ENCODE measurements around the gene BARHL1. TPM values are rescaled to one million over a fixed set of nuclear protein-coding genes. Genes with fewer than 3 reads are reported as not detected.

The BARHL1 gene
- polyA plus RNA-seq, 1 experiment: not detected

GRCh38 chr9:132585954-132586829 is 3.8 kb downstream of the BARHL1 start:
- CTCF ChIA-PET: no interaction called here
- peaks cover 90% of the 10 kb centered on the region for H3K27me3 ChIP-seq (ENCODE audit: control insufficient read depth, insufficient read depth, low read length)

GRCh38 chr9:132586830-132587591 is 4.6 kb downstream of the BARHL1 start:
- H3K4me3 ChIP-seq (ENCODE audit: low read depth, low read length): no peak overlapping the region
- H3K27me3 ChIP-seq (ENCODE audit: control insufficient read depth, insufficient read depth, low read length): peaks cover 89% of the 10 kb centered on the region
- TF ChIP-seq, protein P1, sequence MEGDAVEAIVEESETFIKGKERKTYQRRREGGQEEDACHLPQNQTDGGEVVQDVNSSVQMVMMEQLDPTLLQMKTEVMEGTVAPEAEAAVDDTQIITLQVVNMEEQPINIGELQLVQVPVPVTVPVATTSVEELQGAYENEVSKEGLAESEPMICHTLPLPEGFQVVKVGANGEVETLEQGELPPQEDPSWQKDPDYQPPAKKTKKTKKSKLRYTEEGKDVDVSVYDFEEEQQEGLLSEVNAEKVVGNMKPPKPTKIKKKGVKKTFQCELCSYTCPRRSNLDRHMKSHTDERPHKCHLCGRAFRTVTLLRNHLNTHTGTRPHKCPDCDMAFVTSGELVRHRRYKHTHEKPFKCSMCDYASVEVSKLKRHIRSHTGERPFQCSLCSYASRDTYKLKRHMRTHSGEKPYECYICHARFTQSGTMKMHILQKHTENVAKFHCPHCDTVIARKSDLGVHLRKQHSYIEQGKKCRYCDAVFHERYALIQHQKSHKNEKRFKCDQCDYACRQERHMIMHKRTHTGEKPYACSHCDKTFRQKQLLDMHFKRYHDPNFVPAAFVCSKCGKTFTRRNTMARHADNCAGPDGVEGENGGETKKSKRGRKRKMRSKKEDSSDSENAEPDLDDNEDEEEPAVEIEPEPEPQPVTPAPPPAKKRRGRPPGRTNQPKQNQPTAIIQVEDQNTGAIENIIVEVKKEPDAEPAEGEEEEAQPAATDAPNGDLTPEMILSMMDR (IDR thresholded peaks at IDR 0.05; ENCODE audit: low read depth, low read length): no peak
- CTCF ChIA-PET: no interaction called here
- no peak overlapping the region for H3K27ac ChIP-seq (ENCODE audit: low read depth, low read length)
- peaks cover 4% of the 10 kb centered on the region; the same call in 1 of the 2 replicates for H3K9me3 ChIP-seq (ENCODE audit: control insufficient read depth, insufficient read depth, low read length)
- POLR2A ChIA-PET: no interaction called here
- DNase-seq (ENCODE audit: low read depth, low spot score): no peak

More at GRCh38 chr9:132585954-132586829, 3.8 kb downstream of the BARHL1 start:
- no peak overlapping the region for H3K27ac ChIP-seq (ENCODE audit: low read depth, low read length)
- TF ChIP-seq, protein P1 (IDR thresholded peaks at IDR 0.05; ENCODE audit: low read depth, low read length): no peak
- H3K9me3 ChIP-seq (ENCODE audit: control insufficient read depth, insufficient read depth, low read length): peaks cover 4% of the 10 kb centered on the region; the same call in 1 of the 2 replicates
- POLR2A ChIA-PET: no interaction called here
- no peak for DNase-seq (ENCODE audit: low read depth, low spot score)
- H3K4me3 ChIP-seq (ENCODE audit: low read depth, low read length): no peak overlapping the region

DNA sequence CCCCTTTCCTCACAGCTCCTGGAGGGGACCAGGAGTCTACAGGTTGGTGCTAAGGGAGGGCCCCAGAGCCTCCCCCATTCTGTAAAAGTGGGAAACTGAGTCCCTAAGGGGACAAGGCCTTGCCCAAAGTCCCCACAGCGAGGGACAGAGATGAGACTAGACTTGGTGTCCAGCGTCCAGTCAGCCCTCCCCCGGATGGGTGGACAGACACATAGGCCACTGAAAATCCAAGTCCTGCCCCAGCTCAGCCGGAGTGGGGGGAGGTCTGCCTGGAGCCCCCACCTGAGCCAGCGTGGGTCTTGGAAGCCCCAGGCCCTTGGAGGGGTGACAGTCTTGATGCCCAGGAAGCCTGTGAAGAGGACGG is 5.2 kb downstream of the BARHL1 start:
- H3K27ac ChIP-seq (ENCODE audit: low read depth, low read length): no peak overlapping the region
- CTCF ChIA-PET: no interaction called here
- peaks cover 4% of the 10 kb centered on the region; the same call in 1 of the 2 replicates for H3K9me3 ChIP-seq (ENCODE audit: control insufficient read depth, insufficient read depth, low read length)
- no peak for DNase-seq (ENCODE audit: low read depth, low spot score)
- no peak overlapping the region for H3K4me3 ChIP-seq (ENCODE audit: low read depth, low read length)
- TF ChIP-seq, protein P1 (IDR thresholded peaks at IDR 0.05; ENCODE audit: low read depth, low read length): no peak
- peaks cover 90% of the 10 kb centered on the region for H3K27me3 ChIP-seq (ENCODE audit: control insufficient read depth, insufficient read depth, low read length)
- POLR2A ChIA-PET: no interaction called here

GRCh38 chr9:132588098-132588497 is 5.7 kb downstream of the BARHL1 start:
- DNase-seq (ENCODE audit: low read depth, low spot score): no peak
- ChIA-PET CTCF (no interaction called here), POLR2A (no interaction called here)
- no peak overlapping the region for H3K4me3 ChIP-seq (ENCODE audit: low read depth, low read length)
- no peak overlapping the region for H3K27ac ChIP-seq (ENCODE audit: low read depth, low read length)
- no peaks in the 10 kb centered on the region; the same call in 1 of the 2 replicates for H3K9me3 ChIP-seq (ENCODE audit: control insufficient read depth, insufficient read depth, low read length)
- TF ChIP-seq, protein P1 (IDR thresholded peaks at IDR 0.05; ENCODE audit: low read depth, low read length): no peak
- H3K27me3 ChIP-seq (ENCODE audit: control insufficient read depth, insufficient read depth, low read length): peaks cover 85% of the 10 kb centered on the region

Data from AG04450 (cell line).